HCEC 1CT (cell line): ENCODE results near the gene NDUFS1.
"Not testable (repeated sequence)": the region's sequence is repeated elsewhere in the genome, so short reads cannot be mapped to it uniquely, and the experiment has no call there.

Source experiments
- DNase-seq: peaks from one replicate; pipeline ENCODE4 v3.0.0-alpha.2; 2017

Gene NDUFS1

GRCh38 chr2:206159346-206160124 lies at the start of gene NDUFS1, which contains the start of gene EEF1B2:
Gene NDUFS1, minus strand, starts transcription at chr2:206159444. Its CDS starts 5,766 bp downstream, at chr2:206153678.
Gene EEF1B2, plus strand, starts transcription at chr2:206159895. Its CDS starts 85 bp downstream, at chr2:206159980.
- peak; percentile 98 for DNase-seq

- DNase-seq: no peak
Observed at GRCh38 chr2:206208900-206209299, 49.7 kb upstream of the NDUFS1 start.

GRCh38 chr2:206207316-206207715 lies 48.1 kb upstream of the NDUFS1 start:
- DNase-seq: not testable (repeated sequence)

GRCh38 chr2:206204710-206205109 lies 45.5 kb upstream of the NDUFS1 start:
- DNase-seq: no peak

- DNase-seq: no peak
Observed at GRCh38 chr2:206203331-206203730, 44.1 kb upstream of the NDUFS1 start.

GRCh38 chr2:206202446-206202845 lies 43.2 kb upstream of the NDUFS1 start:
- DNase-seq: no peak

GRCh38 chr2:206201075-206201848 lies 42.0 kb upstream of the NDUFS1 start:
- no peak for DNase-seq

- peak; percentile 51 for DNase-seq
Observed at GRCh38 chr2:206198677-206199076, 39.4 kb upstream of the NDUFS1 start.

GRCh38 chr2:206193671-206194357 lies 34.6 kb upstream of the NDUFS1 start:
- no peak for DNase-seq

GRCh38 chr2:206192157-206192556 lies 32.9 kb upstream of the NDUFS1 start:
- DNase-seq: no peak

GRCh38 chr2:206190689-206191088 lies 31.4 kb upstream of the NDUFS1 start:
- no peak for DNase-seq

- no peak for DNase-seq
Observed at GRCh38 chr2:206190111-206190510, 30.9 kb upstream of the NDUFS1 start.

- DNase-seq: no peak
Observed at GRCh38 chr2:206189691-206190090, 30.4 kb upstream of the NDUFS1 start.

GRCh38 chr2:206181526-206181925 lies 22.3 kb upstream of the NDUFS1 start:
- peak; percentile 38 for DNase-seq

GRCh38 chr2:206176901-206177300 lies 17.7 kb upstream of the NDUFS1 start:
- DNase-seq: no peak

GRCh38 chr2:206176121-206176520 lies 16.9 kb upstream of the NDUFS1 start:
- no peak for DNase-seq

- DNase-seq: no peak
Observed at GRCh38 chr2:206173147-206173546, 13.9 kb upstream of the NDUFS1 start.

GRCh38 chr2:206171624-206172397 lies 12.6 kb upstream of the NDUFS1 start:
- DNase-seq: not testable (repeated sequence)

GRCh38 chr2:206168230-206168629 lies 9.0 kb upstream of the NDUFS1 start:
- DNase-seq: not testable (repeated sequence)

- no peak for DNase-seq
Observed at GRCh38 chr2:206164261-206164862, 5.1 kb upstream of the NDUFS1 start.

- DNase-seq: no peak
Observed at GRCh38 chr2:206163251-206163880, 4.1 kb upstream of the NDUFS1 start.

GRCh38 chr2:206162401-206162800 lies 3.2 kb upstream of the NDUFS1 start:
- not testable (repeated sequence) for DNase-seq
